Transverse colon (tissue), 4 donors: ENCODE data around the gene RBM44. TPM values are rescaled to one million over a fixed set of nuclear protein-coding genes. Genes with fewer than 3 reads are reported as not detected.

Experiments
- DNase-seq: peaks from one replicate; pipeline ENCODE4 v3.0.0-alpha.2; 2019
- H3K27ac ChIP-seq, 4 donors: fragments of 200-600 bp; sonication (generic); 2 replicates each; pipeline ENCODE4 v1.5.1; 2016 to 2018; ENCODE audit warnings: inconsistent platforms in 4 of 4
- H3K27me3 ChIP-seq: fragments of 200-600 bp; sonication (generic); 2 replicates; pipeline ENCODE4 v1.5.1; 2017; ENCODE audit warnings: inconsistent platforms
- H3K36me3 ChIP-seq, 4 donors: fragments of 200-600 bp; sonication (generic); 2 replicates each; pipeline ENCODE4 v1.5.1; 2017 to 2019; ENCODE audit warnings: inconsistent platforms in 4 of 4
- H3K4me1 ChIP-seq, 4 donors: fragments of 200-600 bp; sonication (generic); 2 replicates each; pipeline ENCODE4 v1.5.1; 2017 to 2020; ENCODE audit warnings: inconsistent platforms in 4 of 4
- H3K4me3 ChIP-seq, 4 donors: fragments of 200-600 bp; sonication (generic); 1 replicate in 1 of 4; 2 replicates in 3 of 4; pipeline versions ENCODE4 v1.5.1 to v1.6.1; 2017 to 2019; ENCODE audit warnings: inconsistent platforms in 4 of 4
- H3K9me3 ChIP-seq, 2 donors: fragments of 200-600 bp; sonication (generic); 2 replicates each; pipeline ENCODE4 v1.5.1; 2017 to 2019; ENCODE audit warnings: inconsistent platforms in 2 of 2
- CTCF ChIP-seq, 5 experiments: fragments of 200-600 bp in 3 of 5; fragments of 450-650 bp in 2 of 5; sonication (generic) in 3 of 5; IDR thresholded peaks; 1 replicate in 2 of 5; 2 replicates in 3 of 5; pipeline ENCODE4 v1.5.1; 2016 to 2017; ENCODE audit warnings: antibody characterized with exemption in 5 of 5, inconsistent platforms in 3 of 5, mild to moderate bottlenecking in 2 of 5, moderate library complexity in 1 of 5
- EP300 ChIP-seq: sonication (generic); formaldehyde crosslinking; IDR thresholded peaks from one replicate; pipeline ENCODE4 v1.6.1; 2017; ENCODE audit warnings: antibody characterized with exemption, low read depth
- POLR2A ChIP-seq: fragments of 450-650 bp; IDR thresholded peaks from one replicate; pipeline ENCODE4 v1.6.1; 2016; ENCODE audit warnings: antibody characterized with exemption, mild to moderate bottlenecking, moderate library complexity
- POLR2AphosphoS5 ChIP-seq, 3 donors: sonication (generic); formaldehyde crosslinking; IDR thresholded peaks; one replicate each; pipeline ENCODE4 v1.6.1; 2016; ENCODE audit warnings: antibody characterized with exemption in 3 of 3
- WGBS, 2 donors: methylation state at CpG; one replicate each; pipeline ENCODE4 v1.1.5; 2018; ENCODE audit warnings: low coverage in 1 of 2; 5-methylcytosine and 5-hydroxymethylcytosine counted together
- in situ Hi-C, 4 donors: fragments of 200-750 bp; cut with MboI; loops; one replicate each; pipeline versions ENCODE4 v1.15.0 to v1.15.1; 2017; ENCODE audit warnings: low sequenced_read_pairs in 3 of 4, low pct_ligation_motif_present in 1 of 4, low pct_unique_long_range_greater_than_20kb in 1 of 4
- intact Hi-C: fragments of 100-400 bp; cut with DNase I; formaldehyde crosslinking; loops from one replicate; pipeline ENCODE4 v1.15.1; 2023; ENCODE audit warnings: low total_unique reads
- small RNA-seq, 4 donors: library from RNA; depleted of rRNA; stranded (forward); fragments of <200 nt; gene quantifications; one replicate each; pipeline ENCODE3, GENCODE V24; 2016
- total RNA-seq, 4 donors: library from RNA; depleted of rRNA; stranded (reverse); fragments of >200 nt; gene quantifications; one replicate each; pipeline ENCODE4 v1.1.0, GENCODE V29; 2016

The RBM44 gene
- total RNA-seq, 4 donors from 2014 or later, result 0.27 to 1.2 (median 0.95) TPM; not detected in 1

- 90% methylated on average over 5 to 8 of the region's 8 CpGs for WGBS, 2 donors
- no peak for DNase-seq
- in situ Hi-C loops (no loop called here), intact Hi-C loops (no loop called here)
- H3K4me1 ChIP-seq, result peaks cover 9 to 46% (median 17%) of the 10 kb centered on the region in 4 donors
- H3K27me3 ChIP-seq, result no peaks in the 10 kb centered on the region
- H3K36me3 ChIP-seq, result no peaks in the 10 kb centered on the region
- peak overlapping the region; percentile 72 to 95 (median 82) for H3K27ac ChIP-seq
- TF ChIP-seq EP300, result no peak
- TF ChIP-seq POLR2AphosphoS5 (IDR thresholded peaks at IDR 0.05), result no peak
- TF ChIP-seq CTCF (IDR thresholded peaks at IDR 0.05), result no peak
- TF ChIP-seq POLR2A, result no peak
- H3K4me3 ChIP-seq, result no peak overlapping the region
- no peaks in the 10 kb centered on the region for H3K9me3 ChIP-seq
These were observed 90.4 kb downstream of the RBM44 start for GRCh38 chr2:237889016-237889415.

DNA sequence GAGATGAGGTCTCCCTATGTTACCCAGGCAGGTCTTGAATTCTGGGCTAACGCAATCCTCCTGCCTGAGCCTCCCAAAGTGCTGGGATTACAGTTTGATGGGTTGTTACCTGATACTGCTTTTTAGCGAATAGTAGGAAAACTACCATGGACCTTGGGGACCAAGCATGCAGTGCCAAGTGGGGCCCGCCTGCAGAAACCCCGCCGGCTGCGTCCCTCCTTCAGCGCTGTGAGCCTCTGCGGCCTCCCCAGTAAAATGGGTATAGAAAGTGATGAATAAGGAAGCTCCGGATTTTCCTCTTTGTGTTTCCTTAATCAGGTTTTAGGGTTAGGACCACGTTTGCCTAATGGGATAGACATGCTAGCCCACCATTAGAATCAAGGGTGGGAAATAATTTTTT lies 91.2 kb downstream of the RBM44 start:
- intact Hi-C loops (no loop called here), in situ Hi-C loops (no loop called here)
- WGBS, 2 donors, result 96 to 100% methylated on average over 3 to 10 of the region's 10 CpGs
- Histone ChIP-seq H3K27ac (peak overlapping the region; percentile 72 to 95 (median 82)), H3K9me3 (no peaks in the 10 kb centered on the region), H3K27me3 (no peaks in the 10 kb centered on the region), H3K36me3 (no peaks in the 10 kb centered on the region), H3K4me3 (no peak overlapping the region), H3K4me1 (peaks cover 9 to 42% (median 17%) of the 10 kb centered on the region in 4 donors)
- TF ChIP-seq POLR2A (no peak), EP300 (no peak), POLR2AphosphoS5 (IDR thresholded peaks at IDR 0.05) (no peak), CTCF (IDR thresholded peaks at IDR 0.05) (no peak)
- DNase-seq, result no peak

Small RNA genes lying within 50 kb of the gene (small RNA-seq; reads per million reads assigned to genes)
- gene RF00157, result 0 reads per million in 4 donors

Other genes starting within 250 kb of the RBM44 start
- not detected for gene PRLH, start 232.2 kb upstream of the RBM44 start, total RNA-seq
- gene RAB17, start 208.0 kb upstream of the RBM44 start, total RNA-seq, result 100 to 1,000 TPM in 1 of 4 donors, 10 to 100 TPM in 3; 25.1 to 104 (median 65.6) TPM
- gene LRRFIP1, start 171.2 kb upstream of the RBM44 start, total RNA-seq, result 100 to 1,000 TPM in 3 of 4 donors, 10 to 100 TPM in 1; 98.5 to 147 (median 122) TPM
- 100 to 1,000 TPM in 2 of 4 donors, 10 to 100 TPM in 2; 47.5 to 158 (median 95.7) TPM for gene RAMP1, start 60.8 kb downstream of the RBM44 start, total RNA-seq
- 10 to 100 TPM; 66.8 to 79.4 (median 70.5) TPM for gene UBE2F, start 168.2 kb downstream of the RBM44 start, total RNA-seq